Loucy (cell line): ENCODE measurements around the gene CLMP.

Experiments used
- H2AFZ ChIP-seq: fragments of 200-600 bp; sonication (generic); 2 replicates; pipeline ENCODE4 v1.6.0; 2016; ENCODE audit warnings: antibody characterized with exemption, mild to moderate bottlenecking, low read length, moderate library complexity
- H3F3A ChIP-seq: fragments of 200-600 bp; 2 replicates; pipeline ENCODE4 v1.6.0; 2016; ENCODE audit warnings: antibody characterized with exemption, low read depth, mild to moderate bottlenecking
- H3K27me3 ChIP-seq: fragments of 200-600 bp; sonication (generic); 2 replicates; pipeline ENCODE4 v1.6.1; 2014; ENCODE audit warnings: low read length, mild to moderate bottlenecking; ENCODE audit not compliant: insufficient read depth, poor library complexity, severe bottlenecking
- H3K36me3 ChIP-seq: fragments of 200-600 bp; sonication (generic); 2 replicates; pipeline ENCODE4 v1.6.1; 2016; ENCODE audit warnings: low read length; ENCODE audit not compliant: insufficient read depth
- H3K4me1 ChIP-seq: fragments of 200-600 bp; sonication (generic); 2 replicates; pipeline ENCODE4 v1.5.1; 2014; ENCODE audit warnings: low read length, mild to moderate bottlenecking; ENCODE audit not compliant: insufficient read depth, poor library complexity, severe bottlenecking
- H3K4me2 ChIP-seq: fragments of 200-600 bp; sonication (generic); 2 replicates; pipeline ENCODE4 v1.6.0; 2014; ENCODE audit warnings: antibody characterized with exemption, low read length, low read depth, mild to moderate bottlenecking; ENCODE audit not compliant: poor library complexity, severe bottlenecking
- H3K4me3 ChIP-seq: fragments of 200-600 bp; sonication (generic); 2 replicates; pipeline ENCODE4 v1.5.1; 2014; ENCODE audit warnings: low read length, mild to moderate bottlenecking, mixed read lengths; ENCODE audit not compliant: poor library complexity, severe bottlenecking
- H3K79me2 ChIP-seq: fragments of 200-600 bp; sonication (generic); 2 replicates; pipeline ENCODE4 v1.6.1; 2014; ENCODE audit warnings: low read length; ENCODE audit not compliant: insufficient read depth
- H3K9ac ChIP-seq: fragments of 200-600 bp; sonication (generic); 2 replicates; pipeline ENCODE4 v1.6.0; 2014; ENCODE audit warnings: mild to moderate bottlenecking, low read depth, low read length, moderate library complexity; ENCODE audit not compliant: poor library complexity, severe bottlenecking
- H3K9me2 ChIP-seq: fragments of 200-600 bp; sonication (generic); replicated peaks from 2 replicates; pipeline ENCODE4 v1.6.1; 2016; ENCODE audit warnings: low read depth, low read length, mixed read lengths
- H3K9me3 ChIP-seq: fragments of 200-600 bp; sonication (generic); 2 replicates; pipeline ENCODE4 v1.6.1; 2014; ENCODE audit warnings: mild to moderate bottlenecking, antibody characterized with exemption, low read length, low read depth; ENCODE audit not compliant: insufficient read depth
- H4K20me1 ChIP-seq: fragments of 200-600 bp; sonication (generic); 2 replicates; pipeline ENCODE4 v1.6.0; 2014; ENCODE audit warnings: antibody characterized with exemption, low read length, mild to moderate bottlenecking; ENCODE audit not compliant: insufficient read depth, poor library complexity, severe bottlenecking
- CTCF ChIP-seq: fragments of 200-600 bp; sonication (generic); conservative IDR thresholded peaks from 2 replicates; pipeline ENCODE4 v1.5.1; 2014; ENCODE audit warnings: mild to moderate bottlenecking, antibody characterized with exemption, low read length
- EZH2phosphoT487 ChIP-seq: fragments of 200-600 bp; IDR thresholded peaks from 2 replicates; pipeline ENCODE4 v1.6.1; 2018; ENCODE audit warnings: antibody characterized with exemption, mild to moderate bottlenecking, moderate library complexity, borderline replicate concordance

CLMP gene

GRCh38 chr11:123221096-123221561, 26.1 kb upstream of the CLMP start:
- Histone ChIP-seq H3K9me3 (no peaks in the 10 kb centered on the region), H3K4me2 (no peak overlapping the region), H3K9me2 (no peaks in the 10 kb centered on the region), H3K4me3 (no peak overlapping the region), H2AFZ (no peak overlapping the region), H3F3A (no peaks in the 10 kb centered on the region), H3K79me2 (no peaks in the 10 kb centered on the region), H3K4me1 (no peaks in the 10 kb centered on the region), H3K9ac (no peak overlapping the region), H3K36me3 (no peaks in the 10 kb centered on the region), H3K27me3 (no peaks in the 10 kb centered on the region), H4K20me1 (no peaks in the 10 kb centered on the region)
- TF ChIP-seq EZH2phosphoT487 (no peak), CTCF (no peak)

GRCh38 chr11:123219066-123219690, 24.1 kb upstream of the CLMP start:
- Histone ChIP-seq H3K4me2 (no peak overlapping the region), H3K4me3 (no peak overlapping the region), H3K79me2 (no peaks in the 10 kb centered on the region), H2AFZ (no peak overlapping the region), H3K9me3 (no peaks in the 10 kb centered on the region), H3F3A (no peaks in the 10 kb centered on the region), H3K36me3 (no peaks in the 10 kb centered on the region), H3K9ac (no peak overlapping the region), H3K9me2 (no peaks in the 10 kb centered on the region), H3K4me1 (no peaks in the 10 kb centered on the region), H4K20me1 (no peaks in the 10 kb centered on the region), H3K27me3 (no peaks in the 10 kb centered on the region)
- TF ChIP-seq EZH2phosphoT487 (no peak), CTCF (no peak)

GRCh38 chr11:123218451-123218850, 23.4 kb upstream of the CLMP start:
- Histone ChIP-seq H3F3A (no peaks in the 10 kb centered on the region), H3K4me1 (no peaks in the 10 kb centered on the region), H3K9ac (no peak overlapping the region), H3K9me2 (no peaks in the 10 kb centered on the region), H3K4me2 (no peak overlapping the region), H3K36me3 (no peaks in the 10 kb centered on the region), H3K27me3 (no peaks in the 10 kb centered on the region), H3K4me3 (no peak overlapping the region), H3K79me2 (no peaks in the 10 kb centered on the region), H4K20me1 (no peaks in the 10 kb centered on the region), H2AFZ (no peak overlapping the region), H3K9me3 (no peaks in the 10 kb centered on the region)
- TF ChIP-seq EZH2phosphoT487 (no peak), CTCF (no peak)
